SK-N-SH (cell line): ENCODE measurements around the gene BRSK1. TPM values are rescaled to one million over a fixed set of nuclear protein-coding genes. Genes with fewer than 3 reads are reported as not detected.

ENCODE experiments used
- CHD2 ChIP-seq: fragments of 150-350 bp; IDR thresholded peaks from 2 replicates; pipeline ENCODE4 v1.6.1; 2018; ENCODE audit warnings: low read length; ENCODE audit not compliant: partially characterized antibody
- ELF1 ChIP-seq: IDR thresholded peaks from 2 replicates; pipeline ENCODE4 v1.4.0; 2012
- EP300 ChIP-seq, 2 experiments: IDR thresholded peaks; 2 replicates each; pipeline versions ENCODE4 v1.4.0 to v1.6.1; 2012; ENCODE audit warnings: borderline replicate concordance in 1 of 2, low read depth in 1 of 2, low read length in 1 of 2
- EZH2phosphoT487 ChIP-seq: fragments of 200-600 bp; sonication (generic); IDR thresholded peaks from 2 replicates; pipeline ENCODE4 v1.6.1; 2017; ENCODE audit warnings: low read depth, mixed run types, mild to moderate bottlenecking, antibody characterized with exemption, moderate library complexity, borderline replicate concordance
- FOXJ3 ChIP-seq: sonication (generic); formaldehyde crosslinking; IDR thresholded peaks from 2 replicates; pipeline ENCODE4 v1.5.1; 2020; ENCODE audit warnings: mild to moderate bottlenecking, missing genetic modification reagents
- GABPA ChIP-seq: IDR thresholded peaks from 2 replicates; pipeline ENCODE4 v1.4.0; 2012; ENCODE audit warnings: low read depth, mild to moderate bottlenecking
- JUND ChIP-seq: IDR thresholded peaks from 2 replicates; pipeline ENCODE4 v1.4.0; 2012
- MAX ChIP-seq: IDR thresholded peaks from 2 replicates; pipeline ENCODE4 v1.4.0; 2012; ENCODE audit warnings: low read depth
- MXI1 ChIP-seq: IDR thresholded peaks from 2 replicates; pipeline ENCODE4 v1.6.1; 2012; ENCODE audit warnings: mild to moderate bottlenecking, low read depth, low read length, improper control_type of control experiment
- NFIC ChIP-seq: IDR thresholded peaks from 2 replicates; pipeline ENCODE4 v1.4.0; 2012; ENCODE audit warnings: borderline replicate concordance
- NRF1 ChIP-seq: IDR thresholded peaks from 2 replicates; pipeline ENCODE4 v1.6.1; 2012; ENCODE audit warnings: low read depth, mild to moderate bottlenecking, low read length
- RAD21 ChIP-seq: IDR thresholded peaks from 2 replicates; pipeline ENCODE4 v1.6.1; 2012; ENCODE audit warnings: mild to moderate bottlenecking, low read length
- RCOR1 ChIP-seq: fragments of 150-350 bp; IDR thresholded peaks from 2 replicates; pipeline ENCODE4 v1.6.1; 2017; ENCODE audit warnings: antibody characterized with exemption, low read length
- REST ChIP-seq: IDR thresholded peaks from 2 replicates; pipeline ENCODE4 v1.6.1; 2012; ENCODE audit warnings: mild to moderate bottlenecking, low read depth, low read length, moderate library complexity
- SIN3A ChIP-seq: IDR thresholded peaks from 2 replicates; pipeline ENCODE4 v1.6.1; 2012; ENCODE audit warnings: low read depth, mild to moderate bottlenecking, low read length, moderate library complexity, borderline replicate concordance
- SMC3 ChIP-seq: IDR thresholded peaks from 2 replicates; pipeline ENCODE4 v1.6.1; 2012; ENCODE audit warnings: low read depth, low read length, improper control_type of control experiment
- polyA plus RNA-seq, 3 experiments: library from polyadenylated mRNA; depleted of rRNA; stranded (reverse); fragments of >200 nt; gene quantifications; 2 replicates each; pipeline ENCODE4 v1.2.3, GENCODE V29; 2012
- TF ChIP-seq, protein P1 (sequence below): IDR thresholded peaks from 2 replicates; pipeline ENCODE4 v1.4.0; 2012; ENCODE audit warnings: low read depth, borderline replicate concordance
- TF ChIP-seq, protein P2 (sequence below): fragments of 150-350 bp; IDR thresholded peaks from 2 replicates; pipeline ENCODE4 v1.6.1; 2017; ENCODE audit warnings: antibody characterized with exemption, low read length, low read depth, borderline replicate concordance
- TF ChIP-seq, protein P3 (sequence below): IDR thresholded peaks from 2 replicates; pipeline ENCODE4; 2012

The BRSK1 gene
- polyA plus RNA-seq, 1 of the 3 experiments (the other 2 are of a cell fraction) = 49.7 TPM

GRCh38 chr19:55258828-55259539, 24.8 kb upstream of the BRSK1 start, which contains the start of gene PPP6R1 (continued):
- TF ChIP-seq, protein P1, sequence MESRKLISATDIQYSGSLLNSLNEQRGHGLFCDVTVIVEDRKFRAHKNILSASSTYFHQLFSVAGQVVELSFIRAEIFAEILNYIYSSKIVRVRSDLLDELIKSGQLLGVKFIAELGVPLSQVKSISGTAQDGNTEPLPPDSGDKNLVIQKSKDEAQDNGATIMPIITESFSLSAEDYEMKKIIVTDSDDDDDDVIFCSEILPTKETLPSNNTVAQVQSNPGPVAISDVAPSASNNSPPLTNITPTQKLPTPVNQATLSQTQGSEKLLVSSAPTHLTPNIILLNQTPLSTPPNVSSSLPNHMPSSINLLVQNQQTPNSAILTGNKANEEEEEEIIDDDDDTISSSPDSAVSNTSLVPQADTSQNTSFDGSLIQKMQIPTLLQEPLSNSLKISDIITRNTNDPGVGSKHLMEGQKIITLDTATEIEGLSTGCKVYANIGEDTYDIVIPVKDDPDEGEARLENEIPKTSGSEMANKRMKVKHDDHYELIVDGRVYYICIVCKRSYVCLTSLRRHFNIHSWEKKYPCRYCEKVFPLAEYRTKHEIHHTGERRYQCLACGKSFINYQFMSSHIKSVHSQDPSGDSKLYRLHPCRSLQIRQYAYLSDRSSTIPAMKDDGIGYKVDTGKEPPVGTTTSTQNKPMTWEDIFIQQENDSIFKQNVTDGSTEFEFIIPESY = peak; percentile 87
- TF ChIP-seq FOXJ3 (no peak), REST (peak; percentile 64; the same call in 1 of the 2 replicates), NRF1 (peak; percentile 100), EP300 (IDR thresholded peaks at IDR 0.05; ENCODE audit: borderline replicate concordance in 1 of 2, low read depth in 1 of 2, low read length in 1 of 2) (peak; percentile 65 to 74; a peak in 2 of 4 replicates), SIN3A (peak; percentile 95), RAD21 (peak; percentile 42), JUND (peak; percentile 96), MXI1 (peak; percentile 70), CHD2 (peak; percentile 90), RCOR1 (peak; percentile 85), MAX (peak; percentile 88), GABPA (peak; percentile 72), EZH2phosphoT487 (no peak), NFIC (peak; percentile 87), ELF1 (peak; percentile 79; the same call in 1 of the 2 replicates), SMC3 (peak; percentile 37)
- TF ChIP-seq, protein P2, sequence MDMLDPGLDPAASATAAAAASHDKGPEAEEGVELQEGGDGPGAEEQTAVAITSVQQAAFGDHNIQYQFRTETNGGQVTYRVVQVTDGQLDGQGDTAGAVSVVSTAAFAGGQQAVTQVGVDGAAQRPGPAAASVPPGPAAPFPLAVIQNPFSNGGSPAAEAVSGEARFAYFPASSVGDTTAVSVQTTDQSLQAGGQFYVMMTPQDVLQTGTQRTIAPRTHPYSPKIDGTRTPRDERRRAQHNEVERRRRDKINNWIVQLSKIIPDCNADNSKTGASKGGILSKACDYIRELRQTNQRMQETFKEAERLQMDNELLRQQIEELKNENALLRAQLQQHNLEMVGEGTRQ = no peak
- TF ChIP-seq, protein P3, sequence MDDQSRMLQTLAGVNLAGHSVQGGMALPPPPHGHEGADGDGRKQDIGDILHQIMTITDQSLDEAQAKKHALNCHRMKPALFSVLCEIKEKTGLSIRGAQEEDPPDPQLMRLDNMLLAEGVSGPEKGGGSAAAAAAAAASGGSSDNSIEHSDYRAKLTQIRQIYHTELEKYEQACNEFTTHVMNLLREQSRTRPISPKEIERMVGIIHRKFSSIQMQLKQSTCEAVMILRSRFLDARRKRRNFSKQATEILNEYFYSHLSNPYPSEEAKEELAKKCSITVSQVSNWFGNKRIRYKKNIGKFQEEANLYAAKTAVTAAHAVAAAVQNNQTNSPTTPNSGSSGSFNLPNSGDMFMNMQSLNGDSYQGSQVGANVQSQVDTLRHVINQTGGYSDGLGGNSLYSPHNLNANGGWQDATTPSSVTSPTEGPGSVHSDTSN = peak; percentile 94
- TF ChIP-seq, all 33 proteins: peak for 25
